B cell (primary cell): ENCODE results near the gene PLGRKT. TPM values are rescaled to one million over a fixed set of nuclear protein-coding genes. Genes with fewer than 3 reads are reported as not detected.

Source experiments
- ATAC-seq: fragments of 200-7000 bp; cut with Tn5 transposase; one replicate; pipeline ENCODE4 v1.10.0; 2021; ENCODE audit warnings: low read depth, mild to moderate bottlenecking, moderate number of reproducible peaks, moderate library complexity
- CTCF ChIA-PET: fragments of 350-600 bp; sonication (Branson Sonifier 250); formaldehyde crosslinking; loops from one replicate; lab custom pipeline; 2021; ENCODE audit warnings: antibody characterized with exemption, inconsistent platforms; lab: Charles Lee
- POLR2A ChIA-PET: fragments of 350-600 bp; sonication (Branson Sonifier 250); formaldehyde crosslinking; loops from one replicate; lab custom pipeline; 2021; ENCODE audit warnings: antibody characterized with exemption; lab: Charles Lee
- DNase-seq: peaks from one replicate; pipeline ENCODE4 v3.0.0; 2013
- H2AFZ ChIP-seq: 2 replicates; pipeline ENCODE4 v1.6.1; 2012; ENCODE audit warnings: mild to moderate bottlenecking, low read depth, low read length; ENCODE audit not compliant: insufficient read depth, poor library complexity, severe bottlenecking
- H3K27ac ChIP-seq, 2 donors: 1 replicate in 1 of 2; 2 replicates in 1 of 2; pipeline ENCODE4 v1.5.1; 2012 to 2013; ENCODE audit warnings: low read length in 2 of 2, mild to moderate bottlenecking in 2 of 2, moderate library complexity in 1 of 2
- H3K27me3 ChIP-seq, 4 experiments: fragments of 200-600 bp in 1 of 4; sonication (generic) in 1 of 4; replicated peaks in 1 of 4; 1 replicate in 2 of 4; 2 replicates in 2 of 4; pipeline versions ENCODE4 v1.6.1 to v1.7.0; 2013 to 2016; ENCODE audit warnings: low read length in 3 of 4, mild to moderate bottlenecking in 2 of 4, mixed read lengths in 1 of 4, moderate library complexity in 1 of 4; ENCODE audit not compliant: insufficient read depth in 4 of 4, control insufficient read depth in 3 of 4; ENCODE audit errors: control extremely low read depth in 1 of 4
- H3K36me3 ChIP-seq, 2 experiments: replicated peaks in 1 of 2; 1 replicate in 1 of 2; 2 replicates in 1 of 2; pipeline versions ENCODE4 v1.6.1 to v1.7.1; 2013; ENCODE audit warnings: low read length in 1 of 2; ENCODE audit not compliant: insufficient read depth in 2 of 2, control insufficient read depth in 1 of 2; ENCODE audit errors: control extremely low read depth in 1 of 2, extremely low read depth in 1 of 2
- H3K4me1 ChIP-seq, 2 donors: fragments of 200-600 bp in 1 of 2; sonication (generic) in 1 of 2; 1 replicate in 1 of 2; 2 replicates in 1 of 2; pipeline versions ENCODE4 v1.5.1 to v1.6.1; 2013 to 2017; ENCODE audit warnings: low read length in 2 of 2; ENCODE audit not compliant: control insufficient read depth in 2 of 2, insufficient read depth in 2 of 2
- H3K4me2 ChIP-seq: replicated peaks from 2 replicates; pipeline ENCODE3; 2012; ENCODE audit warnings: mild to moderate bottlenecking, low read depth, low read length; ENCODE audit not compliant: poor library complexity, severe bottlenecking
- H3K4me3 ChIP-seq, 5 experiments: fragments of 200-600 bp in 1 of 5; sonication (generic) in 1 of 5; 1 replicate in 3 of 5; 2 replicates in 2 of 5; pipeline versions ENCODE4 v1.5.1 to v1.7.0; 2011 to 2016; ENCODE audit warnings: low read length in 4 of 5, mild to moderate bottlenecking in 4 of 5, low read depth in 2 of 5, control low read depth in 1 of 5, moderate library complexity in 1 of 5; ENCODE audit not compliant: insufficient read depth in 1 of 5; ENCODE audit errors: control extremely low read depth in 1 of 5, extremely low read depth in 1 of 5
- H3K79me2 ChIP-seq: fragments of 200-600 bp; sonication (generic); one replicate; pipeline ENCODE4 v1.6.0; 2016; ENCODE audit warnings: low read length; ENCODE audit not compliant: control insufficient read depth, insufficient read depth
- H3K9ac ChIP-seq: fragments of 200-600 bp; sonication (generic); 2 replicates; pipeline ENCODE4 v1.6.1; 2017; ENCODE audit warnings: mild to moderate bottlenecking, low read length, moderate library complexity
- H3K9me3 ChIP-seq, 3 donors: one replicate each; pipeline versions ENCODE4 v1.6.1 to v1.7.1; 2013; ENCODE audit warnings: low read length in 2 of 3; ENCODE audit not compliant: control insufficient read depth in 2 of 3, insufficient read depth in 1 of 3; ENCODE audit errors: control extremely low read depth in 1 of 3
- H4K20me1 ChIP-seq: 2 replicates; pipeline ENCODE4 v1.6.0; 2012; ENCODE audit warnings: mild to moderate bottlenecking, low read length; ENCODE audit not compliant: insufficient read depth, control insufficient read depth, poor library complexity, severe bottlenecking
- H3K27ac Mint-ChIP-seq: one replicate; pipeline ENCODE4 v1.8.0; 2021; ENCODE audit warnings: mixed read lengths
- H3K27me3 Mint-ChIP-seq: one replicate; pipeline ENCODE4 v1.8.0; 2021; ENCODE audit warnings: mixed read lengths
- H3K4me1 Mint-ChIP-seq: one replicate; pipeline ENCODE4 v1.8.0; 2021; ENCODE audit warnings: mixed read lengths
- H3K4me3 Mint-ChIP-seq: one replicate; pipeline ENCODE4 v1.8.0; 2021; ENCODE audit warnings: mixed read lengths
- H3K9me3 Mint-ChIP-seq: one replicate; pipeline ENCODE4 v1.8.0; 2022; ENCODE audit warnings: mixed read lengths; ENCODE audit not compliant: insufficient read depth
- EZH2 ChIP-seq: IDR thresholded peaks from 2 replicates; pipeline ENCODE4 v1.6.1; 2012; ENCODE audit warnings: borderline replicate concordance, low read depth, mild to moderate bottlenecking, moderate library complexity, low read length; ENCODE audit not compliant: insufficient read depth, poor library complexity, severe bottlenecking
- WGBS: methylation state at CpG from one replicate; pipeline ENCODE4 v1.1.5; 2013; ENCODE audit warnings: missing lambda C conversion rate; ENCODE audit not compliant: insufficient coverage; 5-methylcytosine and 5-hydroxymethylcytosine counted together
- intact Hi-C: fragments of 100-400 bp; cut with micrococcal nuclease; formaldehyde crosslinking; loops from one replicate; pipeline ENCODE4 v1.10.0; 2022
- polyA plus RNA-seq: library from polyadenylated mRNA; depleted of rRNA; stranded (reverse); fragments of >200 nt; gene quantifications from 2 replicates; pipeline ENCODE4 v1.2.3, GENCODE V29; 2012
- total RNA-seq, 2 donors: library from RNA; stranded (reverse); fragments of 120-200 nt in 1 of 2; gene quantifications; 1 replicate in 1 of 2; 2 replicates in 1 of 2; pipeline versions ENCODE4 v1.2.3 to v1.2.4, GENCODE V29; 2013 to 2022
- TF ChIP-seq, protein P1 (sequence below): fragments of 200-600 bp; IDR thresholded peaks from one replicate; pipeline ENCODE4 v1.8.0; 2022; ENCODE audit warnings: antibody characterized with exemption, mild to moderate bottlenecking

Gene PLGRKT
- total and polyA plus RNA-seq, 2 donors (not counting 1 experiment from before 2014, with no cell fraction given): 8.4 to 11.0 TPM

DNA sequence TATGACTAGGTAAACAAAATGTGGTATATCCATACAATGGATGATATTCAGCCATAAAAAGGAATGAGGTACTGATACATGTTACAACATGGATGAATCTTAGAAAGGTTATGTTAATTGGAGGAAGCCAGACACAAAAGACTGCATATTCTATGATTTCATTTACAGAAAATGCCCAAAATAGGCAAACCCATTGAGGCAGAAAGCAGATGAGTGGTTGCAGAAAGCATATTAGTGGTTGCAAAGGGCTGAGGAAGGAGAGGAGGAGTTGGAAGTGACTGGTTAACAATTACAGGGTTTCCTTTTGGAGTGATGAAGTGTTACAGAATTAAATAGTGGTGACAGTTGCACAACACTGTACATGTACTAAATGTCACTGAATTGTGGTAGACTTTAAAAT is 17.7 kb downstream of the PLGRKT start:
- no peak overlapping the region for H3K4me3 Mint-ChIP-seq
- no peaks in the 10 kb centered on the region for H3K27me3 ChIP-seq
- TF ChIP-seq, protein P1, sequence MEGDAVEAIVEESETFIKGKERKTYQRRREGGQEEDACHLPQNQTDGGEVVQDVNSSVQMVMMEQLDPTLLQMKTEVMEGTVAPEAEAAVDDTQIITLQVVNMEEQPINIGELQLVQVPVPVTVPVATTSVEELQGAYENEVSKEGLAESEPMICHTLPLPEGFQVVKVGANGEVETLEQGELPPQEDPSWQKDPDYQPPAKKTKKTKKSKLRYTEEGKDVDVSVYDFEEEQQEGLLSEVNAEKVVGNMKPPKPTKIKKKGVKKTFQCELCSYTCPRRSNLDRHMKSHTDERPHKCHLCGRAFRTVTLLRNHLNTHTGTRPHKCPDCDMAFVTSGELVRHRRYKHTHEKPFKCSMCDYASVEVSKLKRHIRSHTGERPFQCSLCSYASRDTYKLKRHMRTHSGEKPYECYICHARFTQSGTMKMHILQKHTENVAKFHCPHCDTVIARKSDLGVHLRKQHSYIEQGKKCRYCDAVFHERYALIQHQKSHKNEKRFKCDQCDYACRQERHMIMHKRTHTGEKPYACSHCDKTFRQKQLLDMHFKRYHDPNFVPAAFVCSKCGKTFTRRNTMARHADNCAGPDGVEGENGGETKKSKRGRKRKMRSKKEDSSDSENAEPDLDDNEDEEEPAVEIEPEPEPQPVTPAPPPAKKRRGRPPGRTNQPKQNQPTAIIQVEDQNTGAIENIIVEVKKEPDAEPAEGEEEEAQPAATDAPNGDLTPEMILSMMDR: no peak
- no peak for TF ChIP-seq EZH2
- peaks cover 4% of the 10 kb centered on the region for H3K4me1 Mint-ChIP-seq
- H3K9me3 ChIP-seq: no peaks in the 10 kb centered on the region
- ATAC-seq (no peak), DNase-seq (no peak)
- no peak overlapping the region for H3K27ac Mint-ChIP-seq
- no peaks in the 10 kb centered on the region for H3K27me3 Mint-ChIP-seq
- H3K4me1 ChIP-seq: no peaks in the 10 kb centered on the region
- no peaks in the 10 kb centered on the region for H4K20me1 ChIP-seq
- ChIA-PET POLR2A (no interaction called here), CTCF (no interaction called here)
- H3K9me3 Mint-ChIP-seq: no peaks in the 10 kb centered on the region
- no peak overlapping the region for H3K9ac ChIP-seq
- H2AFZ ChIP-seq: no peak overlapping the region
- peaks cover 0 to 3% of the 10 kb centered on the region in 2 experiments for H3K36me3 ChIP-seq
- intact Hi-C loops: no loop called here
- H3K4me2 ChIP-seq: no peak overlapping the region
- no peak overlapping the region for H3K4me3 ChIP-seq
- H3K27ac ChIP-seq: no peak overlapping the region
- H3K79me2 ChIP-seq: no peaks in the 10 kb centered on the region

DNA sequence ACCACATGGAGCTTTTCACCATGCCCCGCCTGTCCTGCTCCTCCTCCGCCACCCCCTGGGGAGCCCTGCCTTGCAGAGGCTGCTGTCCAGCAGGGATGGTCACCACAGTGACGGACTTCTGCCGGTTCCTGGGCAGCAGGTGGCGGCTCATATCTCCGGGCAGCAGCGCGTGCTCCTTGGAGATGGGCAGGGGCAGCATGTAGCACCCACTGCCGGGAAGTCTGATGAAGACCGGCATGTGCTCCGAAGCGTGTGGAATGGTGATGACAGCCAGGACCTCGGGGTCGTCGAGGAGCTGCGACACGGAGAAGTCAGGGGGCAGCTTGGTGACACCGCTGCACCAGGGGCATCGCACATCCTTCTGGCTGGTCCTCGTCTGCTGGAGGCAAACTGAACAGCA is 19.2 kb downstream of the PLGRKT start:
- Histone ChIP-seq H3K79me2 (no peaks in the 10 kb centered on the region), H2AFZ (no peak overlapping the region), H3K9me3 (no peaks in the 10 kb centered on the region), H3K27ac (no peak overlapping the region), H3K4me1 (no peaks in the 10 kb centered on the region), H3K9ac (no peak overlapping the region), H3K4me2 (no peak overlapping the region), H3K36me3 (peaks cover 0 to 3% of the 10 kb centered on the region in 2 experiments), H3K4me3 (no peak overlapping the region), H3K27me3 (no peaks in the 10 kb centered on the region), H4K20me1 (no peaks in the 10 kb centered on the region)
- no peak overlapping the region for H3K27ac Mint-ChIP-seq
- no peaks in the 10 kb centered on the region for H3K27me3 Mint-ChIP-seq
- intact Hi-C loops: no loop called here
- ChIA-PET POLR2A (no interaction called here), CTCF (interaction anchor here (0.6 kb wide), 1 partner anchor 659 kb away, joined by 3 read pairs; no protein-coding TSS in a partner anchor)
- no peak for TF ChIP-seq EZH2
- TF ChIP-seq, protein P1: no peak
- no peak for DNase-seq
- no peak overlapping the region for H3K4me3 Mint-ChIP-seq
- no peak for ATAC-seq
- H3K4me1 Mint-ChIP-seq: peaks cover 4% of the 10 kb centered on the region
- 97% methylated on average over 20 of the region's 20 CpGs for WGBS
- H3K9me3 Mint-ChIP-seq: no peaks in the 10 kb centered on the region
